NCI-H1105 (cell line): Measurements from ENCODE around the gene CAMK2A.

Experiments
- DNase-seq: peaks from one replicate; lab custom pipeline; 2025; lab: John Stamatoyannopoulos, UW

CAMK2A gene

DNA sequence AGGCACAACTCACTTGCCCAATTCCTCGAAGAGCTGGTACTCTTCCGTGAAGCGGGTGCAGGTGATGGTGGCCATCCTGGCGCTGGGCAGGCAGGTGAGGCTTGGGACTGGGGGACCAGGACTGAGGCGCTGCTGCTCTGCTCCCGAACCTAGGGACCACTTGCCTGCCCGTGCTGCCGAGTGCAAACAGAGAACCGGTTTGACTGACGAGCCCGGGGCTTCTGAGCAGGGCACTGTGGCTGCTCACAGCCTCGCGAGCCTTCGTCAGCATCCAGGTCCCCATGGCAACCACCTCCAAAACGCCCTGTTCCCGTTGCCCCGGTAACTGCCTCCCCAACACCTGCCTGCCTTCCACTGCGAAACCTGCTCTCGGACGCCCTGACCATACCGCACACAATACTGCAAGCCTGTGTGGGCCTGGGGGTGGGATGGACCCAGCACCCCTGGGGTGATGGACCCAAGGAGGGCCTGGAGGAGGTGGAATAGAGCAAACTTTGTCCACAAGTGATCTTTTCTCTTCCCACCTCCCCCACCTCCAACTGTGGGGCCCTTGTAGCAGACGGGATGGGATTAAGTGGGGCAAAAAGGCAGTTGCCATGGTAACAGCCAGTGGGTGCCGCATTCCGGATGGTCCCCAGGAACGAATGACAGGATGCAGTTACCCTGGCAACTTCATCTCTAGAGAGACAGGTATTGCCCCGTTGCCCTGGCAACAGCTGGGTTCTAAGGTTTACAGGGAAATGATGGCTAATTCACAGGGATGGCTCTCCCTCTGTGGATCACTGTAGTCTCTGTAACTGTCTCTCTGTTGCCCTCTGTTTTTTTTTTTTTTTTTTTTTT is at the start of gene CAMK2A:
CAMK2A (minus strand) TSS at position 223 of the 840 bp plus-strand sequence; CDS start at position 75, 148 bp downstream.
- DNase-seq: peak; percentile 72

- DNase-seq: no peak
These were observed 49.6 kb upstream of the CAMK2A start for GRCh38 chr5:150339165-150339564.

DNA sequence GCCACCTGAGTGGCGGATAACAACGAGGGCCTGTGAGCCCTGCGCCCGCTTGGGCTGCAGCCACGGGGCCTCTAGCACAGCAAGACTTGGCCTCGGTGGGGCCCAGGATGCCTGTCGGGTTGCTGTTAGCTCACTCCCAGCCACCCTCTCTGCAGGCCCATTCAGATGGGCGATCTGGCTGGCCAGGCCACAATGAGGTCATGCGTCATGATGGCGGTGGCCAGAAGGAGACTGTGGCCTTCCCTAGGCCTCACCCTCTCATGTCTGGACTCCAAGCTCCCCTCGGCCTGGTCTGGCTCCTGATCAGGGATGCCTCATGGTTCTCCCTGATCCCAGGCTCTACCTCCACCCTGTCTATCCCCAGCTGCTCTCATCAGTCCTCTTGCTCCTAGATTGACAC is 49.0 kb upstream of the CAMK2A start:
- no peak for DNase-seq

GRCh38 chr5:150335778-150336177 is 46.2 kb upstream of the CAMK2A start:
- no peak for DNase-seq

- DNase-seq: no peak
These were observed 43.8 kb upstream of the CAMK2A start for GRCh38 chr5:150333400-150333799.

- no peak for DNase-seq
These were observed 40.6 kb upstream of the CAMK2A start for GRCh38 chr5:150329881-150330876.

DNA sequence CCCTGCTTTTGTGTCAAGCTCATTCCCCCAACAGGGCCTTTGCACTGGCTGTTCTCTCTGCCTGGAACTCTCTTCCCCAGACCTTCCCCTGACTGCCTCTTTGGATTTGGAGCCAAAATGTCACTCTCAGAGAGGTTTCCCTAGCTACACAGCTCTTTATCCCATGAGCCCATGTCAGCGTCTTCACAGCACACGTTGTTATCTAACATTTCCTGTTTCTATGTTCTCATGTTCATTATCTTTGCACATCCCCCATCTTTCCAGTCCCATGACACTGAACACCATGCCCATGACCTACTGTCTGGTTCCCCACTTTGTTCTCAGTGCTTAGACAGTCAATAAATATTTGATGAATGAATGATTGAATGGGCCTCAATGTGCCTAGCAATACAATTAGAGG is 39.5 kb upstream of the CAMK2A start:
- DNase-seq: no peak

DNA sequence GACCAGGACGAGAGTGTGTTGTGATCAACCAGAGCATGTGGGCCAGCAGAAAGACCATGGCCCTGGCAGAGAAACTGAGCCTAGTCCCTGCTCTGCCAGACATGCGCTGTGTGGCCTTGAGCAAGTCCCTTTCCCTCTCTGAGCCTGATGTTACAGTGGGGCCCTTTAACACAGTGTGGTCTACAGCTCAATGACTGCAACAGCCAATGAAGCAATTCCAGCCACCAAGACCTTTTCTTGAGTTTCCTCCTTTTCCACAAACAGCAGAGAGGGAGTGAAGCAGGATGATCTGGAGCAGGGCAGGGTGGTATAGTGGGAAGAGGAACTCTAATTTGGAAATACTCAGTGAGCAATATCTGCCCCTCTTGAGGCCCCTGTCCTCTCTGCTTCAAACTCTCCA is 38.9 kb upstream of the CAMK2A start:
- DNase-seq: no peak

DNA sequence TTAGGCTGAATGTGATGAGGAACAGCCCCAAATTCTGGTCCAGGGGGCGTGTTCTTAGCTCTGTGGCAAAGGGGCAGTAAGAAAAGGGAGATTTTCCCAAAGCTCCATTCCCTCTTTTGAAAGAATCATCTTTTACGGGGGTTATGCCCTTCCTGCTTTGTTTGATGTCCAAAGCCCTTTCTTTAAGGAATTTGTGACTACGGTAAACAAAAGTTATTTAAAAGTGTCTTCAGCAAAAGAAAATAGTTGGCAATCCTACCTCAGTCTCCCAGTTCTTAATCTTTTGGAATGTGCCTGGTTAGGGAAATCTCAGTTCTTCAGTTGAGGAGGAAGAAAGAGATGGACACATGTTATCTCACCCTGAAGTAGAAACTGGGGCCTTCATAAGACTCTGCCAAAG is 37.6 kb upstream of the CAMK2A start:
- no peak for DNase-seq

GRCh38 chr5:150326707-150327106 is 37.1 kb upstream of the CAMK2A start:
- no peak for DNase-seq

GRCh38 chr5:150325426-150325825 is 35.9 kb upstream of the CAMK2A start:
- no peak for DNase-seq

GRCh38 chr5:150323819-150324218 is 34.2 kb upstream of the CAMK2A start:
- DNase-seq: no peak

DNA sequence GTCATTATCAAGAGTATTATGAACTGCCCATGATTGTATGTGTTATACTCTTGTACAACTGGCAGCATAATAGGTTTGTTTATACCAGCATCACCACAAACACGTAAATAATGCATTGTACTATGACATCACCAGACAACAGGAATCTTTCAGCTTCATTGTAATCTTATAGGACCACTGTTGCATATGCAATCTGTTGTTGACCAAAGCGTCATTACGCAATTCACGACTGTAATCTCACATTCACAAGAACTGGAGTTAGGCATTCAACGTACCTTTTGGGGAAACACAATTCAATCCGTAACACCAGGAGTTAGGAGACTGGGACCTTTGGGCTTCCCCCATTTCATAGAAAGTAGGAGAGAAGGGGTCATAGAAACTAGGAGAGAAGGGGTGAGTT is 33.5 kb upstream of the CAMK2A start:
- no peak for DNase-seq

DNA sequence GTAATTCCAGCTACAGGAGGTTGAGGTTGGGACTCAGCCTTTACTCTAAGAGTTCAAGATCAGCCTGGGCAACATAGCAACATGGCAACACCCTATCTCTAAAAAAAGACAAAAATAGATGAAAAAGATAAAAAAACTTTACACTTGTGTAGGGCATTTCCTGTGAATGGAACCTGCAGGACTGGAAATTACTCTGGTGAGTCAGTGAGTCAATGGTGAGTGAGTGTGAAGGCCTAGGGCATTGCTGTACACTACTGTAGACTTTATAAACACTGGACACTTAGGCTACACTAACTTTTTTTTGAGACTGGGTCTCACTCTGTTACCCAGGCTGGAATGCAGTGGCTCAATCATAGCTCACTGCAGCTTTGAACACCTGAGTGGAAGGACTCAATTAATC is 32.6 kb upstream of the CAMK2A start:
- DNase-seq: no peak

GRCh38 chr5:150321784-150322183 is 32.2 kb upstream of the CAMK2A start:
- no peak for DNase-seq

DNA sequence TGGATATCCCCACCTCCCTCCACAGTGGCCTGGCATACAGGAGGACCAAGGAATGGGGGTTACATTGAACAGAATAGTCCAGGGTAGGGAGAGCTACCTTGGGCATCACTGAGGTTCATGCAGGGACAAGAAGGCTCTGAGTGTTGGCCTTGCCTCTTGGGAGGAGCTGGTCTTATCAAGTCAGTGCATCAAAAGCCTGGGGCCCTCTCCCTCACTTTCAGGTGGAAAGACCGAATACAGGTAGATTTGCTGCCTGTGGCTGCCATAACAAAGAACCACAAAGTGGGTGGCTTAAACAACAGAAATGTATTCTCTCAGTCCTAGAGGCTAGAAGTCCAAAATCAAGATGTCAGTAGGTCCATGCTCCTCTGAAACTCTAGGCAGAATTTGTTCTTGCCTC is 31.6 kb upstream of the CAMK2A start:
- no peak for DNase-seq

- DNase-seq: no peak
These were observed 30.6 kb upstream of the CAMK2A start for GRCh38 chr5:150320044-150320613.

DNA sequence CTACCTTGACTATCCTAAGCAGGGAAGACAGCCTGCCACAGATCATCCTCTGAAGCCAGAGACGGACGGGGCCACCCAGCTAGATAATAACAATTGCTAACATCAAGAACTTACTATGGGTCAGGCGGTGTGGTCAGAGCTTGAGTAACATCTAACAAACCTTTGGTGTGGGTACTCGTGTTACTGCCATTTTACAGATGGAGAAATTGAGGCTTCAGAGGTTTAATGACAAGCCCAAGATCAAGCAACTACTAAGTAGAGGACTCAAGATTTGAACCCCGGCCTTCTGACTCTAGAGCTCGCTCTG is 29.9 kb upstream of the CAMK2A start:
- DNase-seq: no peak

DNA sequence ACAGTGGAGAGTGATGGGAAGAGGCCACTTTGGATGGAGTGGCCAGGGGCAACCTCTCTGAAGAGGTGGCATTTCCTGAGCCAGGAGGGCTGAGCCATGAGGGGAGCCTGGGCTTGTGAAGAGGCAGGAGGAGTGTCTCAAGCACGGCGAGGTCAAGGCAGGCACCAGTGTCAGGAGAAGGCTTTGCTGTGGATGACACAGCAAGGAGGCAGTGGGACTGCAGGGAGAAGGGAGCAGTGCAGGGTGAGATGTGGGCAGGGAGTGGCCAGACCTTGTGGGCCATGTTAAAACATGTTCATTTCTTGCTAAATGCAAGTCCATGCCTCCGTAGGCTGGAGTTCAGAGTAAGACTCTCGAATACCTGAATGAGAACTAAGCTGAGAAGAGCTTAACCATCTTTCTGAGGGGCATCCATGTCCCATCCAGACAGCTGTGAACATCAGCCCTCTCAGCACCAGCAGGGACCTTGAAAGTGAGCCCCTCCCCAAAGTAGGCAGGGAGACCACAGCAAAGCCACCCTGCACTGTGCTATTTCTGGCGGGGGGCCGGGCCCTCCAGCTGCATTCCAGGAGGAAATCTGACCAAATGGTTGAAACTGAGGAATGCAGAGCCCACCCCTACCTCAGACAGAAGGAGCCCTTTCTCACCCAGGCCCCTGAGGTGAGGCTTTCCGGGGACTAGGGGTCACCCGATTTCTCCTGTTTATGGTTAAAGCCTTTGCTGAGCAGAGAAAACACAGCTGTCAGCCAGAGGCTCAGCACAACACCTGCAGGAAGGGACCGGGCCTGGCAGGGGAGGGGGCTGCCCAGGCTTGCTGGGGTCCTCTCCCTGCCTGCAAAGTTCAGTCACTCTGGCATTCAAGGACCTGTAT is 29.3 kb upstream of the CAMK2A start:
- DNase-seq: no peak

DNA sequence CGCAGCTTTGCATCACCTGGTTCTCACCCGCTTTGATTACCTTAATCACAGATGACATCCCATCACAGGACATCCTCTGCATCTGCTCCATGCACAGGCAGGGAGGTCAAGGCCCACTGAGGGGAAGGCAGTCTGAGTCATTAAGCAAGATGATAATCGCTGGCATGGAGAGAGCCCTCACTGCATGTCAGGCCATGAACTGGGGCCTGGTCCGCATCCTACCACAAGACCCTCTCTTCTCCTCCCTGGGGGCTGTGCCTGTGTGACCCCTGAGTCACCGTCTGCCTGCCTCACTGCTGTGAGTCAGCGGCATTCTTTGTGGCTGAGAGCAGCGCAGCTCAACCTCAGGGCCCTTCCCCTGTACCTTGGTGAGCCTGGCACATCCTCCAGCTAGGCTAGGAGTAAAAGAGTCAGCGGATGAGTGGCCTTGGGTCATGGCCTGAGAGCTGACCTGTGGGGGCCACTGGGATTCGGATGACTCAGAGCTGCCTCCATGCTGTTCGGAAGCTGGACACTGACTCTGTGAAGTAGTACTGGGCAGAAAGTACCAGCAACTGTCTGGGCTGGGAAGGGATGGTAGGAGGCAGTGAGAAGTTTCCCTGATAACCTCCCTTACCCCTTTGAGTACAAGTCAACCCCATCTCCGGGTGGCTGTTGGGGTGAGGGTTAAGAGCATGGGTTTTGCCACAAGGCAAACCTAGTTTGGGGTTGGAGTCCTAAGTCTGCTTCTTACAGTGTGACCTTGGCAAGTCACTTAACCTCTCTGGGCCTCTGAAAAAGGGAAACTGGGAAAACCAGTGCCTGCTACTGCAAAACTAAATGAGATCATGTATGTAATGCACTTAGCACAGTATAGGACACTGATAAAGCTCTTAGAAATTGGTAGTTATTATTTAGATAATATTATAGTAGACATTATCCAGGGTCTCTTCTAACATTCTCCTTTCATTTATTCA is 27.8 kb upstream of the CAMK2A start:
- DNase-seq: no peak

- no peak for DNase-seq
These were observed 26.7 kb upstream of the CAMK2A start for GRCh38 chr5:150316320-150316719.
